Ascending aorta (tissue), 2 donors: ENCODE data around the gene C14orf119. TPM values are rescaled to one million over a fixed set of nuclear protein-coding genes. Genes with fewer than 3 reads are reported as not detected.
A peak's percentile ranks its signal among the peaks of the same experiment; 100 is the strongest.

ENCODE experiments used
- DNase-seq, 2 donors: peaks; one replicate each; pipeline ENCODE4 v3.0.0-alpha.2; 2019; ENCODE audit warnings: low spot score in 2 of 2
- H3K27ac ChIP-seq, 2 donors: fragments of 200-600 bp; sonication (generic); one replicate each; pipeline ENCODE4 v1.5.1; 2016 to 2017; ENCODE audit warnings: mild to moderate bottlenecking in 1 of 2
- H3K27me3 ChIP-seq: fragments of 200-600 bp; sonication (generic); one replicate; pipeline ENCODE4 v1.5.1; 2017
- H3K36me3 ChIP-seq, 2 donors: fragments of 200-600 bp; sonication (generic); one replicate each; pipeline ENCODE4 v1.5.1; 2016
- H3K4me1 ChIP-seq, 2 donors: fragments of 200-600 bp; sonication (generic); one replicate each; pipeline ENCODE4 v1.5.1; 2016 to 2017; ENCODE audit warnings: mild to moderate bottlenecking in 1 of 2
- H3K4me3 ChIP-seq, 2 donors: fragments of 200-600 bp; sonication (generic); one replicate each; pipeline ENCODE4 v1.5.1; 2016 to 2017; ENCODE audit warnings: mild to moderate bottlenecking in 1 of 2
- H3K9me3 ChIP-seq, 2 donors: fragments of 200-600 bp; sonication (generic); one replicate each; pipeline ENCODE4 v1.5.1; 2016
- intact Hi-C: fragments of 100-400 bp; cut with DNase I; formaldehyde crosslinking; loops from one replicate; pipeline ENCODE4 v1.15.1; 2023
- total RNA-seq: library from RNA; depleted of rRNA; stranded (reverse); fragments of >200 nt; gene quantifications from one replicate; pipeline ENCODE4 v1.1.0, GENCODE V29; 2016
- TF ChIP-seq, protein P1 (sequence below), 3 experiments: fragments of 200-600 bp in 2 of 3; fragments of 450-650 bp in 1 of 3; sonication (generic) in 2 of 3; IDR thresholded peaks; one replicate each; pipeline ENCODE4 v1.5.1; 2016 to 2019; ENCODE audit warnings: antibody characterized with exemption in 3 of 3, mild to moderate bottlenecking in 1 of 3, moderate library complexity in 1 of 3

Gene C14orf119
- total RNA-seq, 1 donor from 2014 or later, result 2.2 TPM

DNA sequence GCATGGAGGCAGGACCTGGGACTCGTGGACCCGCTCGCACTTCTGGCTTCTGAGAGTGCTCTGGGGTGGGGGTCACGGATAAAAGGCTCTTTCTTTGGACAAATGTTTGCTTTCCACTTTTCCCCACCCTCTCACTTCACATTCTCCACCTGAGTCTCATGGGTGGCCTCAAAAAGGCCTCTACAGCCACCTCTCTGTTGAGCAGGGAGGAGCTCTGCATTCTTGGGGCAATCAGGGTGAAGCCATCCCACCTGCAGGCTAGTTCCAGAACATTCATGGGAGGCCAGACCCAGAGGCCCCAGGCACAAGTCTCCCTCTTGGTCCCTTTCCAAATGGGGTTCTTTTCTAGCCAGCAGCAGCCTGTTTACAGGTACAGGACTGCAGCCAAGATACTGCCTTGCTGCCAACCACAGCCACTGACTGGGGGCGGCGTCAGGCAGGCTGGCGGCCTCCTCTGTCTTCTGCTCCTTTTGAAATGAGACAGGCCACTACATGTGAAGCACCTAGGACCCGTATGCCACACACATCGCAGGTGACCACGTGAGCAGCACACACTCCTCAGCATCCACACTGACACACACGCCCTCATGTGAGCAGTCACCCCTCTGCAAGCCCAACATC lies 42.0 kb downstream of the C14orf119 start:
- TF ChIP-seq, protein P1, sequence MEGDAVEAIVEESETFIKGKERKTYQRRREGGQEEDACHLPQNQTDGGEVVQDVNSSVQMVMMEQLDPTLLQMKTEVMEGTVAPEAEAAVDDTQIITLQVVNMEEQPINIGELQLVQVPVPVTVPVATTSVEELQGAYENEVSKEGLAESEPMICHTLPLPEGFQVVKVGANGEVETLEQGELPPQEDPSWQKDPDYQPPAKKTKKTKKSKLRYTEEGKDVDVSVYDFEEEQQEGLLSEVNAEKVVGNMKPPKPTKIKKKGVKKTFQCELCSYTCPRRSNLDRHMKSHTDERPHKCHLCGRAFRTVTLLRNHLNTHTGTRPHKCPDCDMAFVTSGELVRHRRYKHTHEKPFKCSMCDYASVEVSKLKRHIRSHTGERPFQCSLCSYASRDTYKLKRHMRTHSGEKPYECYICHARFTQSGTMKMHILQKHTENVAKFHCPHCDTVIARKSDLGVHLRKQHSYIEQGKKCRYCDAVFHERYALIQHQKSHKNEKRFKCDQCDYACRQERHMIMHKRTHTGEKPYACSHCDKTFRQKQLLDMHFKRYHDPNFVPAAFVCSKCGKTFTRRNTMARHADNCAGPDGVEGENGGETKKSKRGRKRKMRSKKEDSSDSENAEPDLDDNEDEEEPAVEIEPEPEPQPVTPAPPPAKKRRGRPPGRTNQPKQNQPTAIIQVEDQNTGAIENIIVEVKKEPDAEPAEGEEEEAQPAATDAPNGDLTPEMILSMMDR (IDR thresholded peaks at IDR 0.05), result no peak
- no peak overlapping the region for H3K27ac ChIP-seq
- H3K27me3 ChIP-seq, result no peaks in the 10 kb centered on the region
- H3K4me1 ChIP-seq, result peaks cover 0 to 1% of the 10 kb centered on the region in 2 donors
- intact Hi-C loops, result no loop called here
- peaks cover 45 to 72% of the 10 kb centered on the region in 2 donors for H3K36me3 ChIP-seq
- H3K4me3 ChIP-seq, result no peak overlapping the region
- no peaks in the 10 kb centered on the region for H3K9me3 ChIP-seq
- no peak for DNase-seq

DNA sequence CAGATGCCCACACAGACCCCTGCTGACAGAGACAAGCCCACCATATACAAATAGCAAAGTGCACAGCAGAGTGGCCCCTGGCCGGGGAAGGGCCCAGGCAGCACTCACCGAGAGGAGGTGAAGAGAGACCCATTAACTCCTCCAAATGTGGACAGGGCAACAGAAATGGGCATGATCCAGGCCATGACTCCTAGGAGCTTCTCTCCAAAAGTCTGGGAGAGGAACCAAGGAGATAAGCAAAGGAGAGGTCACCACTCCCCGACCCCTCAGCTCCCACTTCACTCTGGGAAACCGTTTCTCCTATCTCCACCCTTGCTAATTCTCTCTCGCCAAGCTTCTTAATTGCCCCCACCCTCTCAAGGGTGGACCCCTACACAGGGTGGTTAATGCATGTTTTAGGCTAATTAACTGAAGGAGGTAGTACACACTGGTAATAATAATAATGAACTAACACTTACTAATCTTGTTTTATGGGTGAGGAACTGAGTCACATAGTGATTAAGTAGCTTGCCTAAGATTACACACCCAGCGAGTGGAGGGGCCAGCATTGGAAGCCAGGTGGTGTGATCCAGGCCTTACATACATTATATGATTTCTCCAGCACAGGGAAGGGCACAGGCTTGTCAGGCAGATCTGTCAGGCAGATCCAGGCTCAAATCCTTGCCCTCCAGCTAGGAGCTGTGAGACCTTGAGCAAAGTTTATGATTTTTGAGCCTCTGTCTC lies 42.7 kb downstream of the C14orf119 start:
- no peak overlapping the region for H3K27ac ChIP-seq
- TF ChIP-seq, protein P1 (IDR thresholded peaks at IDR 0.05), result no peak
- no peaks in the 10 kb centered on the region for H3K9me3 ChIP-seq
- intact Hi-C loops, result no loop called here
- no peak overlapping the region for H3K4me3 ChIP-seq
- no peak for DNase-seq
- no peaks in the 10 kb centered on the region for H3K27me3 ChIP-seq
- peaks cover 44 to 71% of the 10 kb centered on the region in 2 donors for H3K36me3 ChIP-seq
- H3K4me1 ChIP-seq, result peaks cover 4 to 8% of the 10 kb centered on the region in 2 donors

- Histone ChIP-seq H3K4me3 (no peak overlapping the region), H3K27me3 (no peaks in the 10 kb centered on the region), H3K36me3 (peaks cover 43 to 67% of the 10 kb centered on the region in 2 donors), H3K4me1 (peaks cover 4 to 22% of the 10 kb centered on the region in 2 donors), H3K27ac (no peak overlapping the region), H3K9me3 (no peaks in the 10 kb centered on the region)
- TF ChIP-seq, protein P1 (IDR thresholded peaks at IDR 0.05), result no peak
- intact Hi-C loops, result loop anchor here (5.0 kb wide), 1 partner anchor 42 kb away; the partner anchor contains the start of gene SLC7A8
- DNase-seq, result no peak
Measured at GRCh38 chr14:23139874-23140273, 44.6 kb downstream of the C14orf119 start.

GRCh38 chr14:23140371-23140770 lies 45.1 kb downstream of the C14orf119 start:
- no peak for DNase-seq
- no peaks in the 10 kb centered on the region for H3K9me3 ChIP-seq
- no peak overlapping the region for H3K4me3 ChIP-seq
- H3K36me3 ChIP-seq, result peaks cover 43 to 67% of the 10 kb centered on the region in 2 donors
- H3K27ac ChIP-seq, result no peak overlapping the region
- TF ChIP-seq, protein P1 (IDR thresholded peaks at IDR 0.05), result no peak
- no peaks in the 10 kb centered on the region for H3K27me3 ChIP-seq
- peaks cover 4 to 22% of the 10 kb centered on the region in 2 donors for H3K4me1 ChIP-seq
- intact Hi-C loops, result loop anchor here (5.0 kb wide), 1 partner anchor 42 kb away; the partner anchor contains the start of gene SLC7A8

- DNase-seq, result peak; percentile 41 to 91
- Histone ChIP-seq H3K27ac (peak overlapping the region; percentile 63 to 64), H3K9me3 (no peaks in the 10 kb centered on the region), H3K27me3 (no peaks in the 10 kb centered on the region), H3K36me3 (peaks cover 34 to 54% of the 10 kb centered on the region in 2 donors), H3K4me3 (no peak overlapping the region), H3K4me1 (peaks cover 4 to 33% of the 10 kb centered on the region in 2 donors)
- TF ChIP-seq, protein P1 (IDR thresholded peaks at IDR 0.05), result no peak
- intact Hi-C loops, result loop anchor here (1.0 to 5.0 kb wide), 3 partner anchors 12 to 40 kb away; partner anchors contain the start of gene SLC7A8
Measured at GRCh38 chr14:23141706-23142444, 46.6 kb downstream of the C14orf119 start.
